HG03457 (cell line): ENCODE data around the gene MTA3.
A peak's percentile ranks its signal among the peaks of the same experiment; 100 is the strongest.
"Not testable (repeated sequence)": the region's sequence is repeated elsewhere in the genome, so short reads cannot be mapped to it uniquely, and the experiment has no call there.

Experiments used
- ATAC-seq: cut with Tn5 transposase; IDR thresholded peaks from one replicate; pipeline ENCODE4 v1.9.1; 2021; ENCODE audit warnings: moderate number of reproducible peaks; ENCODE audit not compliant: unreplicated experiment

MTA3 gene

DNA sequence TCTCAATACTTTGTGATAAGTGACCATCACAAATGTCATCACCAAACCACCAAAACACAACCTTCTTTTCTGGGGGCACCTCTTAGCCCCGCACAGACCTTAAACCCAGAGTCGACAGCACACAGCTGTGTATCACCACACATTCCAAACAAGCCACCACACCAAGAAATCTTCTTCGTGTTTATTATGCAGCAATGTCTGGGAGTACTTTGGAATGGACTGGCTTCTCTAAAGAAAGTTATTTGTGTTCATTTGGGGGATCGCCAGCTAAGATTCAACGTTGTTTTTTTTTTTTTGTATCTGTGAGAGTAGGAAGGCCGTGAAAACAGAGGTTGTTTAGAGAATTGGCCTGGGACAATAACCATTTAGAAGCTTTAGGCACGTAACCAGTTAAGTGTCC is 1.1 kb upstream of the MTA3 start:
- ATAC-seq: no peak

DNA sequence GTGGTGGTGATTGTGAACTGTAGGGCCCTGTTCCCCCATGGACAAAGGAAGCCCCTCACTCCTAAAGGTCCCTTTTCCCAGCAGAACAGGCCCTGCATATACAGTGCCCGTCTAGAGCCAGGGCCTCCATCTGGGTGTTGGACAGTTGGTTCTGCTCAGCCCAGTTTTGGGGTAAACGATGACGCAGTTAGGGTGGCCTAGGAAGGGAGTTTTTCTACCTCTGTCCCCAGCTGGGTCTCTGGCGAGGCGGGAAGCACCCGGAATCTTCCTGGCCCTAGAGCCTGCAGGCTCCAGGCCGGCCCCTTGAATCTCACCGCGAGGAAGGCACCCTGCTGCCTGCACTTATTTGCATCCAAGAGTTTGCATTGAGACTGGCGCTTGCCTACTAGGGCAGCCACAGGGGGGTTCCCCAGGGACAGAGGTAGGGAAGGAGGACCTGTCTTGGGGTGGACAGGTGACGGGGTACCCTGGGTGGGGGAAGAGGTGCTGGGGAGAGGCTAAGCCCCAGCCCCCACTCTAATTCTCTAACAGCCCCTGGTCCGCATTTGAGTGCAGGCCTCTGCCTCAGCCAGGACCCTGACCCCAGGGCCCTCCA is 529 bp upstream of the MTA3 start:
- ATAC-seq: peak; percentile 68

DNA sequence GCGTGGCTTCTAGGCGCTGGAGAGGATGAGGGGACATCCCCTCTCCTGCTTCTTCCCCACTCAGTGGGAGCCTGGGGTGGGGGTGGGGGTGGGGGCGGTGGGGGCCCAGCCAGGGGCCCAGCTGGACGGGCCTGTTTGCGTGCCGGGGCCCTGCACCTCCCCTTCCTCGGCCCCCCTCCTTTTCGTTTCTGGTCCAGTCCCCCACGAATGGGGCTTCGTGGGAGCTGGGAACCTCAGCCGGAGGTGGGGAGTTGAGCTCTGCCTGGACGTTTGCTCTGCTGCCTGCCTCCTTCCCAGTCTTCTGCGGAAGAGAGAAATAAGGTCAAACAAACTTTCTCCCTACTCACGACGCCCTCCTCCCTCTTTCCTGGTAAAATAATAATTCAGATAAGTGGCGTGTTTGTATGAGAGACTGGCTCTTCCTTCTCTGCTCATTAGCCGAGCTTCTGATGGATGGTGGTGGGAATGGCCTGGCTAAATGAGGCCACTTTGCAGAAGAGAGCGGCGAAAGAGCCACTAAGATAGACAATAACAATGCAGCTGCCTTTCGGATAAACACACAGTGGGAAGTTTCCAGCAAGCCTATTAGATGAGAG is 782 bp downstream of the MTA3 start:
- no peak for ATAC-seq

DNA sequence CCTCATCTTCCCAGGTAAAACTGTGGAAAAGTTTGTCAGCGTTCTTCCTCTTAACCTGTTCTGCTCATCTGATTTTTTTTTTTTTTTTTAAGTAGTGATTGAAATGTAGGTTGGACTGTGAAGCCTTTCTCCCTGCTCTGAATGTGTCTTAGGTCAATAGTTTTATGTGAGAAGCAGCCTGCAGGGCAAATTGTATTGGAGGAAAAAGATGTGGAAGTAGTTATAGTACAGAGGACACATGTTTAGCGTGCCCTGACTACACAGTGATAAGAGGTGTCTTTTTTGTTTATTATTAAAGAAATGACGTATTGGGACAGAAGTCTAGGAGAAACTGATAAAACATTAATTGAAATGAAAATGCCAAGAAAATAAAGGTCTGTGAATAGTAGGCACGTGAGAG is 1.5 kb downstream of the MTA3 start:
- ATAC-seq: no peak

DNA sequence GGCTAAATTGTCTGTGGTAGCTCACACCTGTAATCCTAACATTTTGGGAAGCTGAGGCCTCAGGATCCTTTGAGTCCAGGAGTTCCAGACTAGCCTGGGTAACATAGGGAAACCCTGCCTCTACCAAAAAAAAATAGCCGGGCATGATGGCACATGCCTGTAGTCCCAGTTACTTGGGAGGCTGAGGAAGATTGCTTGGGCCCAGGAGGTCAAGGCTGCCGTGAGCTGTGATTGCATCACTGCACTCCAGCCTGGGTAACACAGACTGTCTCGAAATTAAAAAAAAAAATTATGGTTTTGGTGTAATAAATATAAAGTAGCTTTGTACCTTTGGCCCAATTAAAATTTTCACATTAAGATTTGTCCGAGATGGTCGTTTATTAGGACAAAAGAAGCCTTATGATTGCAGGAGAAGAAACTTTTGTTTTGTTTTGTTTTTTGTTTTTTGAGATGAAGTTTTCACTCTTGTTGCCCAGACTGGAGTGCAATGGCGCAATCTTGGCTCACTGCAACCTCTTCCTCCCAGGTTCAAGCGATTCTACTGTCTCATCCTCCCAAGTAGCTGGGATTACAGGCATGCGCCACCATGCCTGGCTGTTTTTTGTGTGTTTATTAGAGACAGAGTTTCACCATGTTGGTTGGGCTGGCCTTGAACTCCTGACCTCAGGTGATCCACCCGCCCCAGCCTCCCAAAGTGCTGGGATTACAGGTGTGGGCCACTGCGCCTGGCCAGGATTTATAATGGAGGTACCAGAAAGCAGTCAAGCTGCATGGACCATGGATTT is 4.1 kb downstream of the MTA3 start:
- ATAC-seq: no peak

DNA sequence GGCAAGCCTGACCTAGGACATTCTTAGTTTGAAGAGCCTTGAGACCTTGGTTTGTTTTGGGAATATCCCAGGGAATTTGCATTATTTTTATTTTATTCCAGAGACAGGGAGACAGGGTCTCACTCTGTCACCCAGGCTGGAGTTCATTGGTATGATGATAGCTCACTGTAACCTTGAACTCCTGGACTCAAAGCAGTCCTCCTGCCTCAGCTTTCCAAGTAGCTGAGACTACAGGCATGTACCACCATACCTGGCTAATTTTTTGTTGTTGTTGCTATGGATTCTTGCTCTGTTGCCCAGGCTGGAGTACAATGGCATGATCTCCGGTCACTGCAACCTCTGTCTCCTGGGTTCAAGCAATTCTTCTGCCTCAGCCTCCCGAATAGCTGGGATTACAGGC is 4.8 kb downstream of the MTA3 start:
- no peak for ATAC-seq

DNA sequence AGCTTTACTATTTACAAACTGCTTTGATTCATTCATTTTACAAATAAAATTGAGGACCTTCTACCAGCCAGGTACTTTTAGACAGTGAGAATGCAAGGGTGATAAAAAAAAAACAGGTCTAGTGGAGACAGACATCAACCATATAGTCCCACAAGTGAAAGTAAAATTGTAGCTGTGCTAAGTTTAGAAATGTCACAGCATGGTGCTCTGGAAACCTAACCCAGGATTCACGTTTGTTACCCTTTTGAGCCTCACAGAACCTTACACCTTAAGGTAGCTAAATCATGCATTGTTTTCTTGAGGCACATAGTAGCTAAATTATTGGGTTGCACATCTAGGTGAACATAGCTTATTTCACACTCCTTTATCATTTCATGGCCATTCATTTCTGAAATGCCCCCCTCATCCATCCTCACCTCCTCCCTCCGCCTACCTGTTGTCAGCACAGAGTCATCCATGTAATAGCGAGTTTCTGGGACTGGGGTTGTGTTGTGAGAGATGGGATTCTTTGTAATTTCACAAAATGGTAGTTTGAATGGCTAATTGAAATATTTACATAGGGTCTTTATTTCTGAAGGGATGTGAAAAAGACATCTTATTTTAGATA is 7.1 kb downstream of the MTA3 start:
- ATAC-seq: no peak

DNA sequence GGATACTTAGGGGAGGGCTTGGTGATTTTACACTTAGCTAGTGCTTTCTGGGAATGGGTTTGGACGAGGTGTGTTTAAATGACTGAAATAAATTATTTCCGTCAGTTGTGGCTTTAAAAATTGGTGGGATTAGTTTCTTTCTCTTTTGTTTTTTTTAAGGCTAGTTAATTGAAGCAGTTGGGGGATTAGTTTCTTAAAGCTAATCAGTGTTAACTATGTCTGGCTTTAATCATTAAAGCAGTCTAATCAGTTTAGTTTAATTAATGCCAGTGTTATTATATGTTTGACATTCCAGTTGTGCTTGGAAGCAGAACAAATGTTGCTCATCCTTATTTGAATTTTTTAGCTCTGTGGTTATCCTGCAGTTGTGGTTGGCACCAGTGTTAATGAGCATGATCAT is 10.2 kb downstream of the MTA3 start:
- no peak for ATAC-seq

DNA sequence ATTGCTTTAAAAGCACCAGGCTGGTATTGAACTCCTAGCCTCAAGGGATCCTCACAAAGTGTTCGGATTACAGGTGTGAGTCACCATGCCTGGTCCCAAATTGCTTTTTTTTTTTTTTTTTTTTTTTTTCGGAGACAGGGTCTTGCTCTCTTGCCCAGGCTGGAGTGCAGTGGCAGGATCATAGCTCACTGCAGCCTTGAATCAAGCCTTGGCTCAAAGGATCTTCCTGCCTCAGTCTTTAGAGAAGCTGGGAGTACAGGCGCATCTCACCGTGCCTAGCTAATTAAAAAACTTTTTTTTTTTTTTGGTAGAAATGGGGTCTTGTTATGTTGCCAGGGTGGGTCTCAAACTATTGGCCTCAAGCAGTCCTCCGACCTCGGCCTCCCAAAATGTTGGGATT is 12.8 kb downstream of the MTA3 start:
- ATAC-seq: no peak

DNA sequence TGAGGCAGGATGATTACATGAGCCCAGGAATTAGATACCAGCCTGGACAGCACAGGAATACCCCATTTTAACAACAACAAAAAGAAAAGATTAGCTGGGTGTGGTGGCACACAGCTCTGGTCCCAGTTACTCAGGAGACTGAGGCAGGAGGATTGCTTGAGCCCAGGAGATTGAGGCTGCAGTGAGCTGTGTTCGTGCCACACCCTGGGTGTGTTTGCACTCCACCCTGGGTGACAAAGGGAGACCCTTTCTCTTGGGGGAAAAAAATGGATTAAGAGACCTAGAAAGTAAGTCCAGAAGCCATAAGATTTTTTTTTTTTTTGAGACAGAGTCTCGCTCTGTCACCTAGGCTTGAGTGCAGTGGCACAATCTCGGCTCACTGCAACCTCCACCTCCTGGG is 16.2 kb downstream of the MTA3 start:
- not testable (repeated sequence) for ATAC-seq

DNA sequence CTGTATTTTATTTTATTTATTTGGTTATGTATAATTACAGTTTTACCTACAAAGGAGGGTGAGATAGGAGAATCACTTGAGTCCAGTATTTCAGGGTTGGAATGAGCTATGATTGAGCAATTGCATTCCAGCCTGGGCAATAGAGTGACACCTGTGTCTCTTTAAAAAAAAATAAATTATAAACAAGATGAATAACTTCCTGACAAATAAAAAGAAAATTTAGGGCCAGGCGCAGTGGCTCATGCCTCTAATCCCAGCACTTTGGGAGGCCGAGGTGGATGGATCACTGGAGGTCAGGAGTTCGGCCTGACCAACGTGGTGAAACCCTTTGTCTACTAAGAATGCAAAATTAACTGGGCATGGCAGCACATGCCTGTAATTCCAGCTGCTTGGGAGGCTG is 17.3 kb downstream of the MTA3 start:
- no peak for ATAC-seq

DNA sequence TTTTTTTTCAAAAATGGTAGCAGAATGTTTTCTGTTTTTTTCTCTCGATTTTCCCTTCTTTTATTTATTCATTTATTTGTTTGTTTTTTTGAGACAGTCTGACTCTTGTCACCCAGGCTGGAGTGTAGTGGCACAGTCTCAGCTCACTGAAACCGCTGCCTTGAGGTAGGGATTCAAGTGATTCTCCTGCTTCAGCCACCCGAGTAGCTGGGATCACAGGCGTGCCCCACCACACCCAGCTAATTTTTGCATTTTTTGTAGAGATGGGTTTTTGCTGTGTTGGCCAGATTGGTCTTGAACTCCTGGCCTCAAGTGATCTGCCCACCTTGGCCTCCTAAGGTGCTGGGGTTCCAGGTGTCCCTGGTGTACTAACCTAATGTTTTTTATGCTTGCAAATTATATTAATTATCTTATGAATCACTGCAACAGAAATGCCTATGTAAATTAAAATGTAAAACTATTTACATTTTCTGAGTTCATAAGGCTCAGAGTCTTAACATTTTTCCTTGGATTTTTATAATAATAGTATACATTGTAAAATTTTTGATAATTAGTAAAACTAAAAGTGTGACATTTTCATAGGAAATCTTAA is 19.2 kb downstream of the MTA3 start:
- ATAC-seq: no peak

DNA sequence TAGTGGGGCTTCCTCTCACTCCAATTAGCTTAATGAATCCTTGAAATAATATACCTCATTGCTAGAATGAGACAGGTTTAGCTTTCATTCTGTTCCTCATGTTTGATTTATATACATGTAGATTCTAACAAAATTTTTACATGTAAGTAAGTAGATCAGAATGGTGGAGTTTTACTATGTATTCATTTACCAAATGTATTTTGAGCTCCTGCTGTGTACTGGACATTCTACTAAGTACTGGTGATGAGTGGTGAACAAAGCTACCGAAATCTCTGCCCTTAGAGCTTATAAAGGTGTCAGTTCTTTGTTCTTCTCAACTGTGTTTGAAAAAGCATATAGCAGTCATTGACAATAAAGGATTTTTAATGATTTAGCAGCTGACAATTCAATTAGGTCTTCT is 19.7 kb downstream of the MTA3 start:
- no peak for ATAC-seq

DNA sequence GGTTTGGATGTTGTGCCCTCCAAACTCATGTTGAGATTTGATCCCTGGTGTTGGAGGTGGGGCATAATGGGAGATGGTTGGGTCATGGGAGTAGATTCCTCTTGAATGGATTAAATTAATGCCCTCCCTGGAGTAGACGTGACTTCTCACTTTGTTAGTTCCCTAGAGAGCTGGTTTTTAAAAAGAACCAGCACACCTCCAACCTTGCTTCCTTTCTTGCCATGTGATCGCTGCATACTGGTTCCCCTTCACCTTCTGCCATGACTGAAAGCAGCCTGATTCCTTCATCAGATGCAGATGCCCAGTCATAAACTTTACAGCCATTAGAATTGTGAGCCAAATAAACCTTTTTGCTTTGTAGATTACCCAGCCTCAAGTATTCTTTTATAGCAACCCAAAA is 21.7 kb downstream of the MTA3 start:
- no peak for ATAC-seq

DNA sequence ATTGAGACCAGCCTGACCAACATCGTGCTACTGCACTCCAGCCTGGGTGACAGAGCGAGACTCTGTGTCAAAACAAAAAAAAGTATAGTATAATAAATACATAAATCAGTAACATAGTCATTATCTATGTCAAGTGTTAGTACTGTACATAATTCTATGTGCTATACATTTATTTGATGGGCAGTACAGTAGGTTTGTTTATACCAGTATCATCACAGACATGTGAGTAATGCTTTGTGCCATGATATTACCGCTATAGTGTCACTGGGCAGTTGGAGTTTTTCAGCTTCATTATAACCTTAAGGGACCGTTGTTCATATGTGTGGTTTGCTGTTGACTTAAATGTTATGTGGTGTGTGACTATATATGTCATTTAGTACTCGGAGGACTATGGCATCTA is 24.9 kb downstream of the MTA3 start:
- no peak for ATAC-seq

DNA sequence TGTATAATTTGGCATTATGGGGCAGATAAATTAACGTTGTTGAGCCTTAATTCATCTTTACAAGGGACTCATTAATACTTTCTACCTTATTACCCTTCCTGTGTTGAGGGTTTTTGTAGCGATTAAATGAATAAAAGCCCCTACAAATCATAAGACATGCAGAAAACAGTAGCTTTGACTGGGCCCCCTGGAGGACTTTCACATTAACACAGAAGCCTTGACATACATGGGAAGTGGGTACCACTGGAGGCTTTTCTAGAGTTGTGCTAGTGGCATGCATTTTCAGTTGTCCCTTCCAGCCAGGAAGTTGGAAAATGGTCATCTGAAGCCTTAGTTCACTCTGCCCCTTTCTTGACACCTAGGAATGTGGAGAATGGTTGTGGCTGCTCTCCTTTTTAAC is 30.2 kb downstream of the MTA3 start:
- ATAC-seq: no peak

DNA sequence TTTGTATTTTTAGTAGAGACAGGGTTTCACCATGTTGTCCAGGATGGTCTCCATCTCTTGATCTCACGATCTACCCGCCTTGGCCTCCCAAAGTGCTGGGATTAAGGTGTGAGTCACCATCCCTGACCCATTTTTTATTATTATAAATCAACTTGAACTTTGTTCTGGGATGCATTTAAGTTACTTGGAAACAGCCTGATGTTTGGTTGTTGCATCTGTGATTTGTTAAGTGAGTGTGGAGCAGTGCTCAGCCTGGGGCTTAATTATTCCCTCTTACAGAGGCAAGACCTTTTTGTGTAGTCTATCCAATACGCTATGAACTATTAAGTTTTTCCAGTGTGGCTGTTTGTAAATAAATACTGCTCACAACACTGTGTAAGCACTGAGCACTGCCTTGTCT is 32.6 kb downstream of the MTA3 start:
- no peak for ATAC-seq

DNA sequence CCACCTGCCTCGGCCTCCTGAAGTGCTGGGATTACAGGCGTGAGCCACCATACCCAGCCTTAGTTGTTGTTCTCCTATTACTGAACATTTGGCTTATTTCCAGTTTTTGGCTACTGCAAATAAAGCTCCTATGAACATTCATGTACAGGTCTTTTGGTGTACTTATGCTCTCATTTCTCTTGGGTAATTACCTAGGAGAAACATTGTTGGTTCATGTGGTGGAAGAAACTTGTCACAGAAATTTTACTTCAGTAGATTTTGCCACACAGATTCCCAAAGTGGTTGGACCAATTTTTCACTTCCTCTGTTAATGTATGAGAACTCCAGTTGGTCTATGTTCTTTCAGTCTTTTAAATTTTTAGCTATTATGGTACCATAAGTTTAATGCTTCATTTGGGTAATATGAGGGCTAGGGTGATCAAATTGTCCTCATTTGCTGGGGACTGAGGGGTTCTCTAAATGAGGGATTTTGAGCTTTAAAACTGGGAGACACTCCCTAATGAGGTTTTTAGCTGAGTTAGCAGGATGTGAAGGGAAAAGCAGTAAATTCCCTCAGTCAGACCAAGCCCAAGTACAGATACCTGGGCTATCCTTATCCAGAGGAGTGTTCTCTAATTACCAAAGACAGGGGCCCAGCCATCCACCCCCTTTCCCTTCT is 33.9 kb downstream of the MTA3 start:
- no peak for ATAC-seq

DNA sequence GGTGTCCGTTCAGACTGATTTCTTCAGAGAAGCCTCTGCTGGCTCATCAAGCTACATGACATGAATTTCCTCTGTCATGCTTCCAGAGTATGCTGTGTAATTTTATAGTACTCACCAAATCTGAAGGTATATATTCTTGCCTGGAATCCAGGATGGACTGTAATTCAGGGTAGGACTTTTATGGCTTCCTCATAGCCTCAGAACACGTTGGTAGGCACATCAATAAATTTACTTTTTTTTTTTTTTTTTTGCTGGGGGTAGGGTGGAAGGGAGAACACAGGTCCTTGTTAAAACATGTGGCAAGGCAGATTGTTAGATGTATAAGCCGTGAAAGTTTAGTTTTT is 34.4 kb downstream of the MTA3 start:
- no peak for ATAC-seq

DNA sequence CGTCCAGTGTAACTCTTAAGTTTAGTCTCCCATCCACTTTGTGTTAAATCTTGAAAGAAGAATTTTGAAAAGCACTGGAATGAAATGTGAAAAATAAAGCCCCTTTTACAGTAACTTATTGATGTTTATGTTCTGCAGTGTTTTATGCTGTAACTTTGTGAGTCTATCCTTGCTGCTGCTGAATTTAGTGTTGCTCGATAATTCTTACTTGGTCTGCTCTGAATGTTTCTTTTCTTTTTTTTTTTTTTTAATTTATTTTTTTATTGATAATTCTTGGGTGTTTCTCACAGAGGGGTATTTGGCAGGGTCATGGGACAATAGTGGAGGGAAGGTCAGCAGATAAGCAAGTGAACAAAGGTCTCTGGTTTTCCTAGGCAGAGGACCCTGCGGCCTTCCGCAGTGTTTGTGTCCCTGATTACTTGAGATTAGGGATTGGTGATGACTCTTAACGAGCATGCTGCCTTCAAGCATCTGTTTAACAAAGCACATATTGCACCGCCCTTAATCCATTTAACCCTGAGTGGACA is 36.0 kb downstream of the MTA3 start:
- ATAC-seq: not testable (repeated sequence)

DNA sequence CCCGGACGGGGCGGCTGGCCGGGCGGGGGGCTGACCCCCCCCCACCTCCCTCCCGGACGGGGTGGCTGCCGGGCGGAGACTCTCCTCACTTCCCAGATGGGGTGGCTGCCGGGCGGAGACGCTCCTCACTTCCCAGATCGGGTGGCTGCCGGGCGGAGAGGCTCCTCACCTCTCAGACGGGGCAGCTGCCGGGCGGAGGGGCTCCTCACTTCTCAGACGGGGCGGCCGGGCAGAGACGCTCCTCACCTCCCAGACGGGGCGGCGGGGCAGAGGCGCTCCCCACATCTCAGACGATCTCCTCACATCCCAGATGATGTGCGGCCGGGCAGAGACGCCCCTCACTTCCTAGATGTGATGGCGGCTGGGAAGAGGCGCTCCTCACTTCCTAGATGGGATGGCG is 37.7 kb downstream of the MTA3 start:
- not testable (repeated sequence) for ATAC-seq
